Right renal pelvis (tissue), 4 donors: ENCODE data around the gene RUFY2. TPM values are rescaled to one million over a fixed set of nuclear protein-coding genes. Genes with fewer than 3 reads are reported as not detected.
"Not testable (repeated sequence)": the region's sequence is repeated elsewhere in the genome, so short reads cannot be mapped to it uniquely, and the experiment has no call there.

ENCODE experiments used
- DNase-seq, 4 donors: peaks; one replicate each; pipeline ENCODE4 v3.0.0-alpha.2; 2013; ENCODE audit warnings: low read depth in 4 of 4, low spot score in 3 of 4, missing footprints in 1 of 4
- polyA plus RNA-seq, 4 donors: library from polyadenylated mRNA; unstranded; fragments of 120-200 nt; gene quantifications; one replicate each; pipeline ENCODE4 v1.2.1, GENCODE V29; 2013; ENCODE audit not compliant: insufficient read length in 4 of 4

The RUFY2 gene
- polyA plus RNA-seq, 4 donors = 23.0 to 35.4 (median 26.9) TPM

DNA sequence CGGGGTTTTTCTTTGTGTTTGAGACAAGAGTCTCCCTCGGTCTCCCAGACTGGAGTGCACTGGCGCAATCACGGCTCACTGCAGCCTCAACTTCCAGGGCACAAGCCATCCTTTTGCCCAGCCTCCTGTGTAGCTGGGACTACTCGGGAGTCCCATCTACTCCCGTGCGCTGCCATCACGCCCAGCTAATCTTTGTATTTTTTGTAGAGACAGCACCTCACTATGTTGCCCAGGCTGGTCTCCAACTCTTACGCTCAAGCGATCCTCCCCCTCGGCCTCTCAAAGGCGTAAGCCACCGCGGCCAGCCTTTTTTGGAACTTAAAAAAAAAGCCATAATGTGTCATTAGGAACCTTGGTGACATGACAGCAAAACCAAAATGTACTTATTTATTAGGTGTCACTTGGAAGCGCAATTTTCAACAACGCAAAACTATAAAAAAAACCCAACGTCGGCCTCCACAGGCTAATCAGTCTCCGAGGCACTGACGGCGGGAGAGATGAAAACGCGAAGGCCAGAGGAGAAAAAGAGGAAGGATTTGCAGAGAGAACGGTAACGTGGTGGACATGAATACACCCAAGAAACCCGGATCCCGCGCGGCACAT is 76.1 kb downstream of the RUFY2 start:
- no peak for DNase-seq

DNA sequence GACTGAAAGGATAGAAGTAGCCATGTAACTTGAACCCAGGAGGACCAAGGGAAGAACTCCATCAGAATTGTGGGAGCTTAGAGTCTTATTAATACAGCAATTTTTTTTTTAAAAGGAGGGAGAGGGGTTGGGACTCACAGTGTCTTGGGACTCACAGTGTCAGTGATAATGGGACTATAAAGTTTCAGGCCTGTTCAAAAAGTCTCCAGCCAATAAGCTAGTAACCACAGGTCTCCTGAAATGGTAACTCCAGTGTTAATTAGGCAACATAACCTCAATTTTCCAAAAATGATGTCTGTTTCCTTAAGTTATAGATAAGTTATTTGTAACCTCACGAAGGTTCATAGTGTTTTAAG is 77.6 kb downstream of the RUFY2 start:
- no peak for DNase-seq

- no peak for DNase-seq
Observed at GRCh38 chr10:68327889-68328786, 78.9 kb downstream of the RUFY2 start.

DNA sequence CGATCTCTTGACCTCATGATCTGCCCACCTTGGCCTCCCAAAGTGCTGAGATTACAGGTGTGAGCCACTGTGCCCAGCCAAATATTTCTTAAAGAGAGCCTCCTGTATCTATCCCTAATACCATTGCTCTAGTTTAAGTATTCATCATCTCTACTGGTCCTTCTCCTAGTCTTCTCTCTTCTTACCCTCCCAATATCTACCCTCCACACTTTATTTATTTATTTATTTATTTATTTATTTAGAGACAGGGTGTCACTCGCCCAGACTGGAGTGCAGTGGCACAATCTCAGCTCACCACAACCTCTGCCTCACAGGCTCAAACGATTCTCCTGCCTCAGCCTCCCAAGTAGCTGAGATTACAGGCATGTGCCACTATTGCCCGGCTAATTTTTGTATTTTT is 82.7 kb downstream of the RUFY2 start:
- not testable (repeated sequence) for DNase-seq

- no peak for DNase-seq
Observed at GRCh38 chr10:68318331-68319059, 88.6 kb downstream of the RUFY2 start.

DNA sequence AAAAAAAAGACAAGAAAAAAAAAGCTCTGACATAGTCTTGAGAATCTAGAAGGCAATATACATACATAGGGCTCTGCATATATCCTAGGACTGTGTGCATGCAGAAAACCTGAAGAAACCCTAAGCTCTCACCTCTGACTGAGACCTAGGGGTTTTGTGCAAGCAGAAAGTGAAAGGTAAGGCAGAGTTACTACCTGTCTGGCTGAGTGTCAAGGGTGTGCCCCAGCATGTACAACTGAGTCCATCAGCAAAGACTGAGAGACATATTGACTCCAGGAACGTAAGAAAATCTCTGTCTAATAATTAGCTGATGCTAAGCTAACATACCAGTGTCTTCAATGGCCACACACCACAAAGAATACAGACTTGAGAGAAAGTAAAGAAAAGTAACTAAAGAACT is 91.5 kb downstream of the RUFY2 start:
- no peak for DNase-seq

- DNase-seq = not testable (repeated sequence)
Observed at GRCh38 chr10:68314930-68315329, 92.1 kb downstream of the RUFY2 start.

- DNase-seq = no peak
Observed at GRCh38 chr10:68310531-68310930, 96.5 kb downstream of the RUFY2 start.

GRCh38 chr10:68305854-68306253 is 101.2 kb downstream of the RUFY2 start:
- DNase-seq = no peak

- DNase-seq = no peak
Observed at GRCh38 chr10:68303849-68304412, 103.1 kb downstream of the RUFY2 start.

GRCh38 chr10:68302871-68303270 is 104.2 kb downstream of the RUFY2 start:
- no peak for DNase-seq

- DNase-seq = no peak
Observed at GRCh38 chr10:68302503-68302823, 104.6 kb downstream of the RUFY2 start.

DNA sequence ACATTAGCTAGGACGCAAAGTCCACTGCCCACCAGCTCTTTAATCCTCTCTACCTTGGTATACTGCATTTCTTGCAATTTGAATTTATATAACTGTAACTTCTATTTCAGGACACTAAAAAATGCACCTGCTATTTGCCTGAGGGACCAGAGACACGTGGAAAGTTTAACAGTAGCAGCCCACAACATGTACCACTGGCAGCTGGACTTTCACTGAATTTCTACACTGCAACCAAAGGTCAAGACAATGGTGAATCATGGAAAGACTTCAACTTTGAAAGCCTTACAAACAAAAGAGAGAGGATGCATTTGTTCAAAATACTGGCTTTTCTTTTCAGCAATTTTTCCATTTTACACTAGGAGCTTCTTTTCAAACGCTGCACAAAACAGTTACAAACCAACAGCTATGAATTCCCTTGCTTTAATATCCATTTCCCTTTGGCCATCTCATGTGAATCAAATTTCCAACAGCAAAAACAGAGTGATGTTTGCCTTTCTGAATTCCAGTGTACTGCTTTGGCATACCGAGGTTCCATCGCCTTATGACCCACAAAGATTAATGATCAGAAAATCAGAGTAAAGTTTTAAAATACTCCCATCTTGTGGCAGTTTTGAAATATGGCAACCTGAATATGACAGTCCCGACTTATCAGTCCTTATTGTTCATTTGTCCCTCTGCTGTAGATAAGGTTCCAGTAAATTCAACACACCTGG is 105.1 kb downstream of the RUFY2 start:
- DNase-seq = no peak

GRCh38 chr10:68301301-68301700 is 105.8 kb downstream of the RUFY2 start:
- DNase-seq = no peak

GRCh38 chr10:68296843-68297663 is 110.0 kb downstream of the RUFY2 start:
- no peak for DNase-seq

Other genes starting within 250 kb of the RUFY2 start
- gene ATOH7, start 175.2 kb downstream of the RUFY2 start, polyA plus RNA-seq = 1 to 10 TPM in 3 of 4 donors, under 1 TPM in 1; 0.99 to 1.5 (median 1.4) TPM
- 100 to 1,000 TPM; 316 to 391 (median 367) TPM for gene HNRNPH3, start 75.2 kb downstream of the RUFY2 start, polyA plus RNA-seq
- 10 to 100 TPM; 61.0 to 100.0 (median 86.7) TPM for gene PBLD, start 74.3 kb downstream of the RUFY2 start, polyA plus RNA-seq
- 10 to 100 TPM; 11.3 to 12.7 (median 12.5) TPM for gene DNA2, start 64.7 kb upstream of the RUFY2 start, polyA plus RNA-seq
- gene SLC25A16, start 120.2 kb upstream of the RUFY2 start, polyA plus RNA-seq = 10 to 100 TPM; 15.5 to 21.2 (median 17.5) TPM
- 10 to 100 TPM in 2 of 4 donors, 1 to 10 TPM in 2; 9.6 to 11.5 (median 10.2) TPM for gene TET1, start 153.1 kb upstream of the RUFY2 start, polyA plus RNA-seq